GM18505 (cell line): ENCODE results near the gene PKDREJ.

Experiments
- ATAC-seq: cut with Tn5 transposase; IDR thresholded peaks from one replicate; pipeline ENCODE4 v1.9.1; 2021; ENCODE audit not compliant: unreplicated experiment
- POLR2A ChIP-seq: IDR thresholded peaks from 4 replicates; pipeline ENCODE4 v1.6.1; 2011; ENCODE audit warnings: borderline replicate concordance; ENCODE audit not compliant: insufficient read depth, insufficient read length; ENCODE audit errors: extremely low read depth

PKDREJ gene

DNA sequence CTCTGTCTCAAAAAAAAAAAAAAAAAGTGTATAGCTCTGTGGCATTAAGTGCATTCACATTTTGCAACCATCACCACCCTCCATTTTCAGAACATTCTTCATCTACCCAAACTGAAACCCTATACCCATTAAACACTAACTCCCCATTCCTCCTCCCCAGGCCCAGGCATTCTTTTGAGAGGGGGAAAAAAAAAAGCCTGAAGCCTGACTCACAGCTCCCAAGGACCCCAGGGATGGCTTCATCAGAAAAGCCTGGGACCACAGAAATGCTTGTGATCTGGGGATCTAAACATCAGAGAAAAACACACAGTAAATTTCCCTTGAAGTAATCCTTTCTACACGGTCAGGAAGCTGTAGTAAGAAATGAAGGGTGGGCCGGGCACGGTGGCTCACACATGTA, 22.9 kb upstream of the PKDREJ start:
- no peak for TF ChIP-seq POLR2A
- no peak for ATAC-seq

DNA sequence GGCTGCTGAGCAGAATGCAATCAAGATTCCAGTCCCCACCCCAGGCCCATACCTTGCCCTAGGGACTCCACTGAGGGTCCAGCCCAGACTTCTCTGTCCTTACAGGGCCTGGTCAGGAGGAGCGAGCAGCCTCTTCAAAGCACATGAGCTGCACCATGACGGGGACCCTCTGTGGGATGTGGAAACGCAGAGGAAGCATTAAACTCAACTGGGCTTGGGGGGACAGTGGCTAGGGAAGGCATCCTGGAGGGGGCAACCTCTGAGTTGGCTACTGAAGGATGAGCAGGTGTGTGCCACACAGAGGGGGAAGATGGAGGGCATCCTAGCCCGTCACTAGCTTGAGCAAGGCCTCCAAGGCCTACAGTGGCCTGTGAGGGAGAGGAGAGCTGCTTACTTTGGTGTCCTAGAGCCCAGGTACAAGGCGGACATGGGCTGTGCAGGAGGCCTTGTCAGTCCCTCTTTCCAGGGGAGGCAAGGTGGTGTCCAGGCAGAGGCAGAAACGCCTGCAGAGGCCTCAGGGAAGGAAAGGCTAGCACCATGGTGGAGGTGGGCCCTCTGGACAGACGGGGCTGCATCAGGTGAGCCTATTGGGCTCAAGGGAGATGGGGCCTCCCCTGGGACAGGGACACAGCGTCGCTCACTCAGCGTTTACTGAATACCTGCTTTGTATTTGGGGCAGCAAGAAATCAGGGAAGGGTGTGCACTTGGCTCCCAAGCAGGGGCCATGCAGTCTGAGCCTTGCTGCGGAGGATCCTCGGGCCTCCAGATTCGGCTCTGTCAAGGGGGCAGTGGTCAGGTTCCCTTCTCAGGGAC, 18.9 kb upstream of the PKDREJ start:
- ATAC-seq = no peak
- TF ChIP-seq POLR2A = no peak

GRCh38 chr22:46280999-46281623, 18.0 kb upstream of the PKDREJ start:
- TF ChIP-seq POLR2A = no peak
- no peak for ATAC-seq

GRCh38 chr22:46280063-46280817, 17.1 kb upstream of the PKDREJ start:
- TF ChIP-seq POLR2A = no peak
- ATAC-seq = no peak

GRCh38 chr22:46278656-46279645, 15.8 kb upstream of the PKDREJ start:
- no peak for TF ChIP-seq POLR2A
- no peak for ATAC-seq

DNA sequence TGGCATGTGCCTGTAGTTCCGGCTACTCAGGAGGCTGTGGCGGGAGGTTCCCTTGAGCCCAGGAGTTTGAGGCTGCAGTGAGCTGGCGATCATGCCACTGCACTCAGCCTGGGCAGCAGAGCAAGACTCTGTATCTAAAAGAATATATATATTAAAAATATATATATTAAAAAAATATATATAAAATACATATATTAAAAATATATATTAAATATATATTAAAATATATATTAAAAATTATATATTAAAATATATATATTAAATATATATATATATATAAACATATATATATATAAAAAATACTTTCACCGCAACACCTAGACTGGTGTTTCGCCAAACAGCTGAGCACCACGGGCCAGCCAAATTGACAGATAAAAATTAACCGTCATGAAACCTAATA, 13.4 kb upstream of the PKDREJ start:
- TF ChIP-seq POLR2A = no peak
- no peak for ATAC-seq

- no peak for TF ChIP-seq POLR2A
- no peak for ATAC-seq
Measured at GRCh38 chr22:46275455-46276122, 12.4 kb upstream of the PKDREJ start.

GRCh38 chr22:46274381-46274780, 11.2 kb upstream of the PKDREJ start:
- ATAC-seq = no peak
- TF ChIP-seq POLR2A = no peak

DNA sequence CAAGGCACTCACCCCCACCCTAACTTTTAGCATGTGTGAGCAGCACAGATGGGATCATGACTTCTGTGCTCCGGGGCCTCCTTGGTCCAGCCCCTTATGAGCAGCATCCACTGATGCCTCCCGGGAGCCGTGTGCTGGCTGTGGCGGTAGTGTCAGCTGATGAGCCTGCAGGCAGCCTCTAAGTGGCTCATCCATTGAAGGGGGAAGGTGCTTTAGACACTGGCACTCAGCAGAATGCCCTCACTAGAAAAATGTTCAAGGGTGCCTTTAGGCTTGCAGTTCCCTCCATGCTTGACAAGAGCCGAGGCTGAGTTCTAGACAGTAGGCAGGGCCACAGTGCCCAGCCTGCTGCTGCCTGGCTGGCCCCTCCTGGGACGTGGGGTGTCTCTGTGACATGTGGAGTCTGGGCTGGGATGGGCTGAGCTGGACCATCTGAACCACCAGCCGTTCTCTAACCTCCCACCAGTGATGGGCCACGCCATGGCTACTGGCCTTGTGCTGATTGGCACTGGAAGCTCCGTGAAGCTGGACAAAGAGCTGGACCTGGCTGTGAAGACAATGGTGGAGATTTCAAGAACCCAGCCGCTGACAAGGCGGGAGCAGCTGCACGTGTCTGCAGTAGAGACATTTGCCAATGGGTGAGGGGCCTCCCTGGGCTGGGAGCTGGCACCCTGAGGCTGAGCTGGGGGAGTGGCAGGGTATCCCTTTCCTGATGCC, 10.4 kb upstream of the PKDREJ start:
- TF ChIP-seq POLR2A = no peak
- no peak for ATAC-seq

- ATAC-seq = no peak
- TF ChIP-seq POLR2A = no peak
Measured at GRCh38 chr22:46272762-46273431, 9.8 kb upstream of the PKDREJ start.

GRCh38 chr22:46272196-46272595, 9.1 kb upstream of the PKDREJ start:
- no peak for TF ChIP-seq POLR2A
- ATAC-seq = no peak
